CD4-positive, alpha-beta T cell treated with Interleukin-6 for 4 hours (primary cell): ENCODE measurements around the gene PTTG1.

Experiments
- DNase-seq: peaks from one replicate; pipeline ENCODE4 v3.0.0-alpha.2; 2020; ENCODE audit warnings: mixed read lengths

The PTTG1 gene

GRCh38 chr5:160421625-160422258, at the start of gene PTTG1:
Gene PTTG1 (plus strand): TSS chr5:160421855. CDS start chr5:160422313, 458 bp downstream.
- DNase-seq, result peak; percentile 96

DNA sequence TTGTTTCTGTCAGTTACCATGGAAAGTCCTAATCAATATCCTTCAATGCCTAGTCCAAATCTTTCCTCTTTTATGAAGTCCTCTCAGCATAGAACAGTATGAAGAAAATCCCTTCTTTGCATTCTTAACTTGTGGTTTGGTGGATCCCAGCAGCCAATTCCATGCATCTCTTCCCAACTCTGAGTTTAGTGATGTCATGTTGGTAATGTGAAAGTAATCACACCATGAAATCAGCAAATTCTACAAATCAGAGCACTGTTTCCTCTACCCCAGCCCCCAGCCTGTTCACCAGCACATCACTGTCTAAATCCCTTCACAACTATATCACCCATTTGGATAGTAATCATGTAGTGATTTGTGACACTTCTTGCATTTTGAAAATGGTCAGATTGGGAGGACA, 46.5 kb upstream of the PTTG1 start:
- DNase-seq, result no peak

GRCh38 chr5:160375701-160376100, 46.0 kb upstream of the PTTG1 start:
- DNase-seq, result no peak

DNA sequence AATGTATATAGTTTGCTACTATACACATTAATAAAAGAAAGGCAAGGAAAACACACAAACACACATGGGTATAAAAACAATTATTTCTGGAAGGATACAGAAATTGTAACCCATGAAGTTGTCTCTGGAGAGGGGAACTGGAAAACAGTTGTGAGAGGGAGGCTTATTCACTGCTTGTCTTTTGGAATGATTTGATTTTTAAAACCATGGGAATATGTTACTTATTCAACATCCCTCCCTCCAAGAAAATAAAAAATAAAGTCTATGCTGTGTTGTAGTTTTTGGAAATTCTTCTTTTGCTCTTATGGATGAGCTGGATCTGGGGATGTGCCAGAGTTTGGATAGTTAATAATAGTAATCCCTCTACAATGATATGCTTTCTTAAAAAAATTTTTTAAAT, 45.2 kb upstream of the PTTG1 start:
- no peak for DNase-seq

DNA sequence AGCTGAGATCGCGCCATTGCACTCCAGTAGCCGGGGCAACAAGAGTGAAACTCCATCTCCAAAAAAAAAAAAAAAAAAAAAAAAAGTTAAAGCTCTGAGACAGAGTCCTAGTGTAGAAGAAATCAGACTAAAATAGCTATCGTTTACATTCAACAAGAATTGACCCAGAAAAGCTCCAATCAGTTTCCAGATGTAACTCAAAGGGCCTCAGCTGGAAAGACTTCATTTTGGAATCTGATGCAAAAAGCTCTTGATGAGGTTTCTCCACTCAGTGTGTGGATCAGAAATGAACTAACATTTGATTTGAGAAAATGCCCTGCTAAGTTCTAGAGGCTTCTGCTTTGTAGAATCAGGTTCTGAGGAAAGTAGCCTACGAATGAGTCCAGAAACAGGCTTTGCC, 44.0 kb upstream of the PTTG1 start:
- no peak for DNase-seq

DNA sequence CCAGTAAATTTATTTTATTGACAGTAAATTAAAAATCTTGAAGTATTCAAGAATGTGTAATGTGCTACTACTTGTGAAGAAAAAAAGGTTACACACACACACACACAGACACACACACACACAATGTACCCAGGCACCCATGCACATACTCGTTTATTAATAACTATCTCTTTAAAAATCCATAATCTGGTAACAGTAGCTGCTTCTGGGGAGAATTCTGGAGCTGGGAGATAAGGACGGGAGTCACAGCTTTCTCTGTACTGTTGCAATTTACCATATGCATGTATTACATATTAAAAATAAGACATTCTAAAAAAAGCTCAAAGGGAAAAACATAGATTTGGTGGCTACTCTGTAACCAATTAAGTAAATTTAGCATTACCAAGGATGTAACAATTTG, 43.3 kb upstream of the PTTG1 start:
- no peak for DNase-seq

DNA sequence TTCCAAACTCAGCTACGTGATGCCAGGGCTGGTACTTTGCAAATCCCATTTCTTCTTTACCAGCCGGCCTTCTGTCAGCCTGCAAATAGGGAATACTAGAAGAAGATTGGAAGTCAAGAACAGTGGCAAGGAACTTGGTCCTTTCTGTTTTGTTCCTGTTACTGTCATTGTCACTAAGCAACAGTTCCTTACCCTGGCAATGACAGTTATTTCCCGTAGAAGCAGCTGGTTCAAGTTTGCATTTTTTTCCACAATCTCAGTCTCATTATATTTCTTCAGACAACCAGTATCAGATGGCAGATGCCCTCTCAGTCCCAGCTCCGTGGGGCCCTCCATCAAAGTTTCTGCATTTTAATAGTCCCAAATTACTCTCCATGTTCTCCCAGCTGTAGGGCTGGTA, 42.1 kb upstream of the PTTG1 start:
- no peak for DNase-seq

DNA sequence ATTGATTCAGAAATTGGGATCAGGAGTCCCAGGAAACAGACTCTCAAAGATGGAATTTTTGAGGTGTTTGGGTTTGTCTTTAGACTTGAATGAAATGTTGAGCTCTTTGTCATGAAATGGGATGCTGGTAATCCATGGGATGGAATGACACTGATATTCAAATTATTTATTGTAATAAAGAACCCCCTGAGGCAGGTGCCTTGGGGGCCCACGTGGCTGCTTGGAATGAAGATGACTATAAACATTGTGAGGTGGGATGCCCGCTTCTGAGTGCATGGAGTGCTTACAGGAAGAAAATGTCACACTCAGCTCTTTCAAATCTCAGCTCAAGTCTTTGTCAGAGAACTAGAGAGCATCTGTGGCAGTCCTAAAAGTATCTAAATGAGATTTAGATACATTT, 41.6 kb upstream of the PTTG1 start:
- DNase-seq, result no peak

DNA sequence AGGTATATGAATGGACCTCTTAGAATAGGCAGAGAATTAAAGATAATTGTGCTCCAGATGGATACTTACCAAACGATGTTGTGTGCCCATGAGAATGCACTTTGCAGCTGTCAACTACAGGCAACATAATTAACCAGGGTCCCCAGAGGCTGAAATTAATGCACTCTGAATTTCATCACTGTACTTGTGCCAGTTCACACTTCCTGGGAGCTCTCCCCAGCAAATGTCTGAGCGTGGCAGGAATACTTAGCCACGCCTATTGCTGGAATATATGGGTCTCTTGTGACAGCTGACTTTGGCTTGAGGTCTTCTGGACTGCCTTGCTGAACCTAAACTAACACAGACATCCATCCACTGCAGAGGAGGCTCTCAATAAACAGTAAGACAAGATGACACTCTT, 39.3 kb upstream of the PTTG1 start:
- no peak for DNase-seq

- DNase-seq, result no peak
These were observed 37.0 kb upstream of the PTTG1 start for GRCh38 chr5:160384681-160385080.

DNA sequence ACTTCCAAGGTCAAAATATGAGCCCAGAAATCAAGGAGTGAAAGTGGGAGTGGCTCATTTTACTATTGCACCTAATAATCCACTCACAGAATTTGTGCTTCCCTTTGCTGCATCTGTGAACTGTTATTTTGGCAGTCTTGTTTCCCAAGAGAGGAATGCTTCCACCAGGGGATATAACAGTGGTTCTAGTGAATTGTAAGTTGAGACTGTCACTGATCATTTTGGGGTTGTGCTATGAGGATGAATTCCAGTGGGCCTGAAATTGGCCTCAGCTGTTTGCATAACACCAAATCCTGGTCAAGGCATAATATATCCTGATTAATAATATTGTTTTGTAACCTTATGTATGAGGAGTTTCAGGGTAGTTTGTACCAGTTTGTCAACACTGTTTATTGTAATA, 36.2 kb upstream of the PTTG1 start:
- DNase-seq, result no peak

DNA sequence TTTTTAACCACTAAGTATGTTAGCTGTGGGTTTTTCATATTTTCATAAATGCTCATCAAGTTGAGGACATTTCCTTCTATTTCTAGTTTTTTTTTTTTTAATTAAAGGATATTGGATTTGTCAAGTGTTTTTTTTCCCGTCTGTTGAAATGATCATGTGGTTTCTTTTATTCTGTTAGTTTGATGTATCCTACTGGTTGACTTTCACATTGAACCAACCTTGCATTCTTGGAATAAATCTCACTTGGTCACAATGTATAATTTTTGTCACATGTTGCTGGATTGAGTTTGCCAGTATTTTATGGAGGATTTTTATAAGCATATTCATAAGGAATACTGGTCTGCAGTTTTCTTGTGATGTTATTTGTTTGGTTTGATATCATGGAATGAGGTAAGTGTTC, 34.2 kb upstream of the PTTG1 start:
- DNase-seq, result no peak

GRCh38 chr5:160390787-160391696, 30.6 kb upstream of the PTTG1 start:
- DNase-seq, result no peak

DNA sequence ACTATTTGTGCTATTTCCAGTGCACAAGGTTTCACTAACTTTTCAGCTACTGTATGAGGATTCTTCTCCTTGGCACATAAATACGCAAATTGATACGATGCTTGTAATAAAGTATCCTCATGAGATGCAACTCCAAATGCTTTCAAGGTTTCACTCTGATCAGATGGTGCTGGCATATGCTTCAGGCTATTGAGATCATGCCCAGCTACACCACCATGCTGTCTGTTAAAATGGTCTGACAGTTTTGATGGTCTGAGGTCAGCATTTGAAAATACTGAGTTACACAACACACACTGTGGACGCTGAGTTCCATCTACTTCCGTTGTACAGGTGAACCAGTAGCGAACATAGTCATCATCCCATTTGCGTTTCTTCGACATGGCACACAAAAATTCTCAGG, 26.5 kb upstream of the PTTG1 start:
- no peak for DNase-seq

DNA sequence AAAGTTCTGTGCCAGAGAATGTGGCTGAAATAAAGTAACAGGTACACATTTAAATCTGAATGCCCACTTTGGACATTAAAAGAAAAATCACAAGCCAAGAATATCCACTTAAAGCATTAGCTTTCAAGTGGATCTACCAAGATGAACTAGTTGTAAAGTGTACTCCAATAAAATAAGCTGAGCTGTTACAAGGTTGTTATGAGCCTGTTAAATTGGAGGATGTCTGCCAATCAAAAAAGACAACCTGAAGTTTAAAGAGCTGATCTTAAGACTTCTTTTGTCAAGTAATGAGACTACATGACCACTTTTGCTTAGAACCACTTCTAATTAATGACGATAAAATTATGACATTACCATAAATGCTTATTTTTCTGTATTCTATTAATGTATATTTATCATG, 24.2 kb upstream of the PTTG1 start:
- DNase-seq, result no peak

DNA sequence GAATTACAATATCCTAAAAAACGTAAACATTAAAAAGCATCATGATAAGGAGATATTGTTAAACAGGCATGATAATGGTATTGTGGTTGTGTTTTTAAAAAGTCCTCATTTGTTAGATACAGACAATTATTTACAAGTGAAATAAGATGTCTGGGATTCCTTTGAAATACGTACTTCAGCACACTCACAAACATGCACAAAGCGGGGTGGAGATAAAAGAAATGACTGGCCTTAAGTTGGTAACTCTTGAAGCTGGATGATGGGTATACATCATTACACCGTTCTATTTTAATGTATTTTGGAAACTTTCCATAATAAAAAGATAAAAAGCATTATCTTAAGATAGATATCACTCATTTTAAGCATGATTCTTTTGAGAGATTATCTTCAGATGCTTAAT, 22.8 kb upstream of the PTTG1 start:
- DNase-seq, result no peak

DNA sequence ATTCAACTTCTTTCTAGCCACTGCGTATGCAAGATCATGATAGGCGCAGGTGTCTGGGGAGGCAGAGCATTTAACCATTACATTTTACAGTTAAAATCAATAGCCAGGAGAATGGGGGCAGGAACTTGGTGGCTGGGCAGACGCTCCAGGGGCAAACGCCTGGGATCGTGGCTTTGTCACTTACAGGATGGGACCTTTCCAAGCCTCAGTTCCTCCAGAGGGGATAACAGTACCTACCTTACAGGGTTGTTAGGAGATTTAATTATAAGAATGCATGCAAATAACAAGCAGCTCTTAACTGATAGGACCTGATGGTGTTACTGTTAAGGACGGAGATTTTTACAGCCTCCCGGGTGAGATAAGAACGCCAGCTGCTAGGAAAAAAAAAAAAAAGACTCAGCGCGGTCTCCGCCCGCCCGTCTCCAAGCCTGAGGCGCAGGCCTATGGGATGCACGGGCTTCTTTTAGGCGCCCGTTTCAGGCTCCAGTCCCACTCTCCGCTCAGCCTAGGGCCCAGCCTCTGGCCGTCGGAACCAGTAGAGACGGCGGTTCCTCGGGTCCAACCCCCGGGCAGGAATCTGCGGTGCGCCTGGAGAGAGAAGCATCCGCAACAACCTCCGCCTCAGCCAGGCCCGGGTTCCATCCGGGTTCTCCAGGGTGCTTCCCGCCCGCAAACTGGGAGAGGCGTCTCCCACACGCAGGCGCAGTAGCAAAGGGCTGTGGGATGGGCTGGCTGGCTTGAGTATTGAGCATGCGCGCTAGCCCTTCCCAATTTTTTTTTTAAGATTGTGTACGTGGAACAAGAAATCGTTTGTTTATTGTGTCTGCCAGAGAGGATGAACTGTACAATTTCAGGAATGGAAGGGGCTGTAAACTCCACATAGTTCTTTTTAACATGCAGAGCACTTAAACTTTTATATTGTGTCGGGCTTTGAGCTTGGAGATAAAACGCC, 22.0 kb upstream of the PTTG1 start, which contains the start of gene FAM200C:
FAM200C (minus strand) TSS at position 653 of the 952 bp plus-strand sequence. CDS start 4,564 bp downstream, outside the sequence.
- peak; percentile 74 for DNase-seq

DNA sequence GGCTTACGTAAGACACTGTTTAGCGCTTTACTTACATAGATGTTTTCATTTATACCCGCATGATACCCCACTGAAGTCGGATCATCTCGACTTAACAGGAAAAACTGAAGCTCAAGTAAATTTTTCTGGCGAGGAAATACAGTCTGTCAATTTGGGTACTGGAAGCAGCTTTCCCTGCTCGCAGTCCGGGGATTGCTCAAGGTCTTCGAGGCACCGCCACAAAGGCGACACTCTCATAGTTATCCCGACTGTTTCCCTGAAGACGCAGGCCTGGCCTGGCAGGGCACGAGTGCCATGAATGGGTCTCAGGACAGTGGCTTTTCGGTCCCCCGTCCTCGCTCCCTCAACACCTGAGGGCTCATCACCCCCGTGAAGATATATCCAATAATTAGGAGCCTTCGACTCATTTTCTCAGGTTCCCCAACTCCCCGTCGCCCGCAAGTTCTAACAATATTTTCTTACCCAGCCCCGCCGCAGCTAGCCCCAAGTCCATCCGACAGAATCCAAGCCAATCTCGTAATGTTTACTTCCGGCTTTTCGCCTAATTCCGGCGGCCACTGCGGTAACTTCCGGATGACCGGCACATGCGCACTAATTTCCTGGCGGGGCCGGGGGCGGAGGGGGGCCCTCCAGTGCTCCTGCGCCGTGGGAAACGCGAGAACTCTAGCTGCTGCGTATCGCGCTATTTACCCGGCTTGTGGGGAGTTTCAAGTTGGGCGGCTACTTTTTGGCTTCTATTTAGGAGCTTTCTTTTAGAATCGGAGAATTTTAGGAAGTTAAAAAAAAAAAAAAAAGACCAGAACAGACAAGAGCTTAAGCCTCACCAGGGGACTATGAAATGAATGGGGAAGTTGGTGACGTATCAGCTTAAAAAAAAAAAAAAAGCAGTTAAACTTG, 2.8 kb upstream of the PTTG1 start, which contains the start of gene SLU7:
SLU7 (minus strand) TSS at position 521 of the 897 bp plus-strand sequence. CDS start 3,787 bp downstream, outside the sequence.
- peak; percentile 91 for DNase-seq

DNA sequence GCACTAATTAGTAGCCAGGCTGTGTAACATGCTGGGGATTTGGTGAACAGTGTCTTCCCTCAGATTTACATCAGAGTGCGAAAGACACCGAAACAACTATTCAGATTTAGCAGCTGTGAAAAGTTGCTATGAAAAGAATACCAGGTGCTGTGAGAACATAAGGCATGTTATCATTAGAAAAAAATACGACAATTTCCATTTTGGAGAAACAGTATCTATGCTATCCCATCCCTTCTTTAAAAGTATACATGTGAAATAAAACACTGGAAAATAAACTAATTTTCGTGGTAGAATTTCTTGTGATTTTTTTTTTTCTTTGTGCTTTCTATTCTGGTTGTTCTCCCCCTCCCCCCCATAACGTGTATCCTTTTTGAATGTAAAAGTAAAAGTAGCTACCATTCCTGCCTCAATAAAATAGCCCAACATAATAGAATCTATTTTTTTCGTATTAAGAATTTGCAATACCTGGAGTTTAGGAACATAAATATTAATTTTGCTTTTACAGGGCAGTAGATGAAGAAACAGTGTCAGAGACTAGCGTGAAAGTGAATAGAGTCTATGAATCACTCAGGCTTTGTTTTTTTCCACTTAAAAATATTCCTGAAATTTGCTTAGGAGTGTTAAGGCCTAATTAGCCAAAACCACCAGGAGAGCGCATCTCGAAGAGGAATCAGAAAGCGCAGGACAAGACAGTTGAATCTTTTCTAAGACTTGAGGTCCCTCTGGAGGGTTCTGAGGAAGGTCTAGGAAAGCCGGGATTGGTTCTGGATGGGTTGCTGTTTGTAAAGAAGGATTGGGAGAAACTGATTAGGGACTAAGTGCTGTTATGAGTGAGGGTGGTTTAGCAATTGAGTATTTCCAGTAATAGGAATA, 2.0 kb upstream of the PTTG1 start:
- no peak for DNase-seq

- DNase-seq, result no peak
These were observed 1.4 kb upstream of the PTTG1 start for GRCh38 chr5:160420331-160420610.

GRCh38 chr5:160423099-160423498, 1.4 kb downstream of the PTTG1 start:
- DNase-seq, result peak; percentile 6
